Panc1 (cell line): ENCODE data around the gene LY6G5B.

Source experiments
- POLR2AphosphoS5 ChIP-seq: IDR thresholded peaks from 2 replicates; pipeline ENCODE4 v1.6.1; 2012; ENCODE audit warnings: mild to moderate bottlenecking, low read depth, low read length, moderate library complexity
- TCF7L2 ChIP-seq: IDR thresholded peaks from 2 replicates; pipeline ENCODE4 v1.6.1; 2011; ENCODE audit warnings: mild to moderate bottlenecking, low read depth, low read length, inconsistent platforms
- TF ChIP-seq, protein P1 (sequence below), 2 experiments: IDR thresholded peaks; 2 replicates each; pipeline ENCODE4 v1.6.1; 2011 to 2012; ENCODE audit warnings: low read depth in 2 of 2, control low read depth in 1 of 2, low read length in 1 of 2, mild to moderate bottlenecking in 1 of 2, moderate library complexity in 1 of 2; ENCODE audit not compliant: insufficient read depth in 1 of 2

DNA sequence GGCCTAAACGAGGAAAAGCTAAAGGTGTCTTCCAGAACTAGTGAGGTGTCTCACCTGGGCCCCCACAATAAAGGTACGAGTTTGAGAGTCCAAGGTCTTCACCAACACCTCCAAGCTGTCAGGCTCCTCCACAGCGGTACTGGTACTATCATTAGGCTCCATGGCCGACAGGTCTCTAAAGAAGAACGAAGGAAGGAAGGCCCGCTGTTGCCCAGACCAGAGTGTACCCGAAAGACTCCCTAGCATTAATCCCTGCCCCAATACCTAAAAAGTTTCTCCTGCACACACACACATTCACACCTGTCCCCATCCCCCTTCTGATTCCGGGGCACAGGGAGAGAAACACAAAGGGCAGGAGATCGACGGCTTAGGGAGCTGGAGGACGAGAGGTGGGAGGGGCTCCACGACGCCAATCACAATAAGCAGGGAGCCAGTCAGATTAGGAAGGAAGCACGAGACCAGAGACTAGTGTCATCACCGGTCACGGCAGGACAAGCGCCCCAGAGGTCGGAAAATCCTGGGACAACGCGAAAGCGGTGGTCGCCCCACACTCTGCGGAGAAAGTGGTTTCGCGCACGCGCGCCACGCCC, 18.1 kb upstream of the LY6G5B start:
- TF ChIP-seq, protein P1, sequence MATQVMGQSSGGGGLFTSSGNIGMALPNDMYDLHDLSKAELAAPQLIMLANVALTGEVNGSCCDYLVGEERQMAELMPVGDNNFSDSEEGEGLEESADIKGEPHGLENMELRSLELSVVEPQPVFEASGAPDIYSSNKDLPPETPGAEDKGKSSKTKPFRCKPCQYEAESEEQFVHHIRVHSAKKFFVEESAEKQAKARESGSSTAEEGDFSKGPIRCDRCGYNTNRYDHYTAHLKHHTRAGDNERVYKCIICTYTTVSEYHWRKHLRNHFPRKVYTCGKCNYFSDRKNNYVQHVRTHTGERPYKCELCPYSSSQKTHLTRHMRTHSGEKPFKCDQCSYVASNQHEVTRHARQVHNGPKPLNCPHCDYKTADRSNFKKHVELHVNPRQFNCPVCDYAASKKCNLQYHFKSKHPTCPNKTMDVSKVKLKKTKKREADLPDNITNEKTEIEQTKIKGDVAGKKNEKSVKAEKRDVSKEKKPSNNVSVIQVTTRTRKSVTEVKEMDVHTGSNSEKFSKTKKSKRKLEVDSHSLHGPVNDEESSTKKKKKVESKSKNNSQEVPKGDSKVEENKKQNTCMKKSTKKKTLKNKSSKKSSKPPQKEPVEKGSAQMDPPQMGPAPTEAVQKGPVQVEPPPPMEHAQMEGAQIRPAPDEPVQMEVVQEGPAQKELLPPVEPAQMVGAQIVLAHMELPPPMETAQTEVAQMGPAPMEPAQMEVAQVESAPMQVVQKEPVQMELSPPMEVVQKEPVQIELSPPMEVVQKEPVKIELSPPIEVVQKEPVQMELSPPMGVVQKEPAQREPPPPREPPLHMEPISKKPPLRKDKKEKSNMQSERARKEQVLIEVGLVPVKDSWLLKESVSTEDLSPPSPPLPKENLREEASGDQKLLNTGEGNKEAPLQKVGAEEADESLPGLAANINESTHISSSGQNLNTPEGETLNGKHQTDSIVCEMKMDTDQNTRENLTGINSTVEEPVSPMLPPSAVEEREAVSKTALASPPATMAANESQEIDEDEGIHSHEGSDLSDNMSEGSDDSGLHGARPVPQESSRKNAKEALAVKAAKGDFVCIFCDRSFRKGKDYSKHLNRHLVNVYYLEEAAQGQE (IDR thresholded peaks at IDR 0.05; ENCODE audit: insufficient read depth in 1 of 2, low read depth in 2 of 2, low read length in 1 of 2): no peak
- TF ChIP-seq POLR2AphosphoS5 (no peak), TCF7L2 (no peak)
